GM21825 (cell line): ENCODE data around the gene KRT27.

Experiments used
- ATAC-seq: cut with Tn5 transposase; IDR thresholded peaks from one replicate; pipeline ENCODE4 v1.9.1; 2021; ENCODE audit warnings: mild to moderate bottlenecking, moderate library complexity; ENCODE audit not compliant: unreplicated experiment

KRT27 gene

GRCh38 chr17:40810494-40810893 is 28.1 kb upstream of the KRT27 start:
- no peak for ATAC-seq

- ATAC-seq = no peak
Observed at GRCh38 chr17:40809721-40810421, 27.5 kb upstream of the KRT27 start.

GRCh38 chr17:40806131-40806530 is 23.8 kb upstream of the KRT27 start:
- no peak for ATAC-seq

GRCh38 chr17:40803617-40804082 is 21.3 kb upstream of the KRT27 start:
- no peak for ATAC-seq

GRCh38 chr17:40801157-40801556 is 18.8 kb upstream of the KRT27 start:
- no peak for ATAC-seq

GRCh38 chr17:40800381-40800780 is 18.0 kb upstream of the KRT27 start:
- no peak for ATAC-seq

- no peak for ATAC-seq
Observed at GRCh38 chr17:40799859-40800258, 17.5 kb upstream of the KRT27 start, which contains the start of gene KRT28. Gene KRT28 (minus strand): TSS chr17:40799959. CDS start chr17:40799893, 66 bp downstream.

GRCh38 chr17:40796846-40797245 is 14.5 kb upstream of the KRT27 start:
- no peak for ATAC-seq

- no peak for ATAC-seq
Observed at GRCh38 chr17:40795019-40795667, 12.8 kb upstream of the KRT27 start.

- ATAC-seq = no peak
Observed at GRCh38 chr17:40794466-40794865, 12.1 kb upstream of the KRT27 start.

GRCh38 chr17:40793832-40794231 is 11.5 kb upstream of the KRT27 start:
- no peak for ATAC-seq

- no peak for ATAC-seq
Observed at GRCh38 chr17:40791787-40792436, 9.6 kb upstream of the KRT27 start.

- no peak for ATAC-seq
Observed at GRCh38 chr17:40791111-40791510, 8.8 kb upstream of the KRT27 start.

GRCh38 chr17:40779181-40779909 is 3.0 kb downstream of the KRT27 start:
- no peak for ATAC-seq

- ATAC-seq = no peak
Observed at GRCh38 chr17:40778461-40778860, 3.9 kb downstream of the KRT27 start.

GRCh38 chr17:40777971-40778370 is 4.4 kb downstream of the KRT27 start:
- no peak for ATAC-seq

- ATAC-seq = no peak
Observed at GRCh38 chr17:40777459-40777858, 4.9 kb downstream of the KRT27 start.

GRCh38 chr17:40775945-40776344 is 6.4 kb downstream of the KRT27 start:
- ATAC-seq = no peak

- no peak for ATAC-seq
Observed at GRCh38 chr17:40772101-40772500, 10.2 kb downstream of the KRT27 start, which contains the start of gene KRT26. Gene KRT26 (minus strand): TSS chr17:40772201. CDS start chr17:40772113, 88 bp downstream.

GRCh38 chr17:40765657-40766056 is 16.7 kb downstream of the KRT27 start:
- no peak for ATAC-seq

GRCh38 chr17:40763752-40764151 is 18.6 kb downstream of the KRT27 start:
- ATAC-seq = no peak
